Measurements from ENCODE around the gene HID1.
"Not testable (repeated sequence)": the region's sequence is repeated elsewhere in the genome, so short reads cannot be mapped to it uniquely, and the experiment has no call there.

The HID1 gene, protein sequence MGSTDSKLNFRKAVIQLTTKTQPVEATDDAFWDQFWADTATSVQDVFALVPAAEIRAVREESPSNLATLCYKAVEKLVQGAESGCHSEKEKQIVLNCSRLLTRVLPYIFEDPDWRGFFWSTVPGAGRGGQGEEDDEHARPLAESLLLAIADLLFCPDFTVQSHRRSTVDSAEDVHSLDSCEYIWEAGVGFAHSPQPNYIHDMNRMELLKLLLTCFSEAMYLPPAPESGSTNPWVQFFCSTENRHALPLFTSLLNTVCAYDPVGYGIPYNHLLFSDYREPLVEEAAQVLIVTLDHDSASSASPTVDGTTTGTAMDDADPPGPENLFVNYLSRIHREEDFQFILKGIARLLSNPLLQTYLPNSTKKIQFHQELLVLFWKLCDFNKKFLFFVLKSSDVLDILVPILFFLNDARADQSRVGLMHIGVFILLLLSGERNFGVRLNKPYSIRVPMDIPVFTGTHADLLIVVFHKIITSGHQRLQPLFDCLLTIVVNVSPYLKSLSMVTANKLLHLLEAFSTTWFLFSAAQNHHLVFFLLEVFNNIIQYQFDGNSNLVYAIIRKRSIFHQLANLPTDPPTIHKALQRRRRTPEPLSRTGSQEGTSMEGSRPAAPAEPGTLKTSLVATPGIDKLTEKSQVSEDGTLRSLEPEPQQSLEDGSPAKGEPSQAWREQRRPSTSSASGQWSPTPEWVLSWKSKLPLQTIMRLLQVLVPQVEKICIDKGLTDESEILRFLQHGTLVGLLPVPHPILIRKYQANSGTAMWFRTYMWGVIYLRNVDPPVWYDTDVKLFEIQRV

DNA sequence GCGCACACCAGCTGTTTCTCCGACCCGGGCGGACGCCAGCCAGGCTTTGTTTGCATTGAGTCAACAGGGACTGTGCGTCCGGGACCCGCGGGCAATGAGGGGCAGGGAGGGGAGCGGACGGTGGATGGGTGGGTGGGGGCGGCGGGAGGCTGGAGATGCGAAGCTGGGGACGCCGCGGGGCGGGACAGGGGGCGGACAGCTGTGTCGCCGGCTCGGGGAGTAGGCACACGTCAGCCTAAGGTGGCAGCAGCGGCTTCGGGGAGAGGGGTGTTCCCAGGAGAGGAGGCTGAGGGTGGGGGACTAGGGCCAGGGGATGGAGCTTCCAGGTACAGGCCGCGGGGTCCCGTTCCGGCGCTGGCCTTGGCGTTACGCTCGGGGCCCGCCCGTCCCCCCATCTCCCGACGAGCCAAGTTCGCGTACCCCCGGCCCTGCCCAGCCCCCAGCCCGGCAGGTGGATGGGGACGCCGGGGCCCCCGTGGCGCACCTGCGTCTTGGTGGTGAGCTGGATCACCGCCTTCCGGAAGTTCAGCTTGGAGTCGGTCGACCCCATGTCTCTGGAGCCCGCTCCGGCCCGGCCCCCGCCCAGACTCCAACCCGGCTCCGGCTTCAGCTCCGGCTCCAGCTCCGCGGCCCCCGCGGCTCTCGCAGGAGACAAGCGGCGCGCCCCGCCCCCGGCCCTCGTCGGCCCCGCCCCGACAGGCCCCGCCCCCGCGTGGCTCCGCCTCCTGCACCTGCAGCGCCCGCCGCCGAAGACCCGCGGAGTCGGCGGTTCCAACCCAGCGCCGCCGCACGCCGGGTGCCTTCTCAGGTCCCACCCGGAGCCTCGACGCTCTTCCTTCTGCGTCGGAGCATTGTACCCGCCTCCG lies at the start of gene HID1:
Gene HID1, minus strand, starts transcription at position 653 of the 866 bp plus-strand sequence. Its CDS starts 103 bp downstream, at position 550.
- no peak for DNase-seq

DNA sequence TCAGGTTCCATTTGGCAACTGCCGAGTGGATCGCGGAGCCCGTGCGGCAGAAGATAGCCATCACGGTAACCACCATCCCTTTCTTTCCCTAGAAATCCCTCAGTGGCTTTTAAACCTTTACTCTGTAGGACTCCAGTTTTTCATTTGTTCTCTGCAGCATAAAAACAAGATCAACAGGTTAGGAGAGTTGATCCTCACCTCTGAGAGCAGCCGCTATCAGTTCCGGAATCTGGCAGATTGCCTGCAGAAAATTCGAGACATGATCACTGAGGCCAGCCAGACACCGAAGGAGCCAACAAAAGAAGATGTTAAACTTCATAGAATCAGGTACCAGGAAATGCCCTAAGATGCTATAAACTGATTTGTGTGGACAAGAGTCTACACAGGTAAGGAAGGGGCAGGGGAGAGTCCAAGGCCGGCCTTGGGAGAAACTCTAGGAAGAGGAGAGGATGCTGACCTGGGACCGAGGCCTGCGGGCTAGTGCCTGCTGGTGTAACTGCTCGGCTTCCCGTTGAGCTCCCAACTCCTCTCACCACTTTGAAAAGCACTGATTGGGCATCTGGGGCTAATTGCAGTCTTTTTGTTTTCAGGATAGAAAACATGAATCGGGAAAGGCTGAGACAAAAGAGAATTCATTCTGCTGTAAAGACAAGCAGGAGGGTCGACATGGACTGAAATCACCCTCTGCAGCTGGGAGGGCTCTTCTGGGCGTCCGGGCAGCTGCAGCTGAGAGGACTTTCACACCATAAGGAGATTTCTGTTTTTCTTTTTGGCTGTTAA lies 48.0 kb upstream of the HID1 start:
- no peak for DNase-seq

DNA sequence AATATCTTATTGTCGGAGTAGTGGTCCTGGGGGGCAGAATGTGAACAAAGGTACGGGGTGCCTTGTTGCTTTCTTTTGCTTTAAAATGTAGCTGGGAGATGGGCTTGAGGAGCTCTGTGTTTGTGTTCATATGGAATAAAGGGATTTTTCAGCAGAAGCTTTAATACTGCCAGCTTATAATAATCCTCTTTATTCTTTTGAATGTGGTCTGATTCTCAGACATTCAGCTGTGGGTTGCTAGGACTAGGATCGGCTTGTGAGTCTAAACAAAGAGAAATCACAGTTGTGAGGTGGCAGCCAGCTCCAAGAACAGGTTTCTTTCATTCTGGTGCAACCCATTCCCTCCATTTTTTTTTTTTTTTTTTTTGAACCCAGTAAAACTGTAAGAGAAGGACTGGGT lies 47.2 kb upstream of the HID1 start:
- DNase-seq: no peak

DNA sequence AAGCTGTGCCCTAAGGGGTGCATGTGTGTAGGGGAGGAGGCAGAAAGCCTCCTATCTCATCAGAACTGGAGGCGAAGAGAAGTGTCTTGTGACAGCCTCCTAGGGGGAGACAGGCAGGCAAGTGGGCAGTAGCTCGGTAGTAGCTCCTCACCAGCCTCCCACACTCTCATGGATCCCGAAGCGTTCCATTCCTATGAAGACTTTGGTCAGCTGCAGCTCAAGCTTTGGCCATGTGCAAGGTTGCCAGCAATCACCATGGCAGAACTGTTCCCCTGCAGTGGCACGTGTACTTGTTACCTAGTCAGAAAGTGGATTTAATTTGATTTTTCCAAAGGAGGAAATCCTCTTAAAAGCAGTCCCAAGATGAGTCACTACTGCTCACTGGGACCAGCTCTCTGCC lies 46.6 kb upstream of the HID1 start:
- no peak for DNase-seq

DNA sequence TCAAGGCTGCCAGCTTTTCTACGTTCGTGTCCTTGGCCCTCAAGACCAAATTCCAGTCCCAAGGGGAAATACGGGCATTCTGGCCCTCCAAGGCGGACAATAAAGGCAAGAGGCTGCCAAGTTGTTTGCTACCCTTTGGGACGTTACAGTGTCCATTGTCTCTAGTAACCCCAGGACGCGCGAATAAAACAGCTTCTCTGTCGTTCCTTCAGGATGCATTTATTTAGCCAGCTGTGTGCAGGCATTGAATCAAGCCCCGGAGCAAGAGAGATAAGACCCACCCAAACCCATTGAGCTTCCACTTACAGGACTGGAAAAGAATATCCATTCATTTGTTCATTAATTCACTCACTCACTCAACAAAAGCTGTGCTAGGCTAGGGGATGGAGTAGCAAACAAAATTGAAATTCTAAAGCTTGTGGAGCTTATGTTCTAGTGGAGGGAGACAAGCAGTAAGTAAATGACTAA lies 40.6 kb upstream of the HID1 start:
- no peak for DNase-seq

DNA sequence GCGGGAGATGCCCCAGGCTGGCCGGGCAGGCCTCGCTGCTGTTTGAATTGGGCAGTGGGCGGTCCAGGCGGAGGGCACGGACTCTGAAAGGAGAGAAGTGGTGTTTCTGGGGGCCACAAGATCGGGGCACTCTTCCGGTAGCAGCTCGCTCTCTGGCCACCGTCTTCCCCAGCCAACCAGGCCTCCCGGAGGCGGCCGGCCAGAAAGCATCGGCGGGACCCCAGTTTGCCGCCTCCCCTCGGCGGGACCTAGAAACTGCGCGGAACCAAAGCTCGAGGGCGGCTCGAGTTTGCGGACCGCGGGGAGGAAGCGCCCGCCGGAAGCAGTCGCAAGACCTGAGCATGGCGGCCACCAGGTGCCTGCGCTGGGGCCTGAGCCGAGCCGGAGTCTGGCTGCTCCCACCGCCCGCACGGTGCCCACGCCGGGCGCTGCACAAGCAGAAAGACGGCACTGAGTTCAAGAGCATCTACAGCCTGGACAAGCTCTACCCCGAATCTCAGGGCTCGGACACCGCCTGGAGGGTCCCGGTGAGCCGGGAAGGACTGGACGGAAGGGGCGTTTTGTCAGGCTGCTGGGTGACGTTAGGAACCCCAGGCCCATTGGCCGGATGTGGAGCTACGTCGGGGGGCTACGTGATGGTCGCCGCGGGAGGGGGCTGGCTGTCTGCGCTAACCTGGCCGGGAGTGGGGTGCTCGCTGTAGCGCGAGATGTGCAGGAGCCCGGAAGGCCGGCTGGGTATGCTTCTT lies 40.0 kb upstream of the HID1 start, which contains the start of gene MRPL58:
Gene MRPL58, plus strand, starts transcription at position 325 of the 746 bp plus-strand sequence. Its CDS starts 17 bp downstream, at position 342.
- peak in 1 of 2 experiments; percentile 34 for DNase-seq

GRCh38 chr17:75012096-75012345 lies 39.5 kb upstream of the HID1 start:
- DNase-seq: no peak

GRCh38 chr17:75011401-75012095 lies 39.0 kb upstream of the HID1 start:
- peak; percentile 73 to 76 for DNase-seq

- DNase-seq: peak; percentile 95 to 98
Measured at GRCh38 chr17:75010683-75011400, 38.3 kb upstream of the HID1 start.

DNA sequence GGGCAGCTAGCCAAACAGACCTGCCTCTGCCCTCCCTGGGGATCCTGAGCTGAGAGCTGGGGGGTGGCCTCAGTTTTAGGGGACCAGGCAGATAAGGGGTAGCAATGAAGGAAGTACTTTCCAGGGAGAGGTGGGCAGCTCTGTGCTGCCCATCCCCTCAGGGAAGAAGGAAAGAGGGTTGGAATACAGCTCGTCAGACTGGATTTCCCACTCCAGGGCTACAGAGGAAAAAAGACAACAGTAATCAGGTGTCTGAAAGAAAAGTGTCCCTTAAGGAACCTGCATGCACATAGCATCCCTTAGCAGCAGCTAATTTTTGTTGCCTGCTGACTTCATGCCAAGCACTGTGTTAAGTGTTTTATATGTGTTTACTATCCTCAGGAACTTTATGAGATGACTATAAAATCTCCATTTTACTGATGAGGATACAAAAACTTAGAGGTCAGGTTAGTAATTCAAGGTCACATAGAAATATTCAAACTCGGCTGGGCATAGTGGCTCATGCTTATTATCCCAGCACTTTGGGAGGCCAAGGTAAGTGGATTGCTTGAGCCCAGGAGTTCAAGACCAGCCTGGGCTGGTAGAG lies 36.7 kb upstream of the HID1 start:
- no peak for DNase-seq

DNA sequence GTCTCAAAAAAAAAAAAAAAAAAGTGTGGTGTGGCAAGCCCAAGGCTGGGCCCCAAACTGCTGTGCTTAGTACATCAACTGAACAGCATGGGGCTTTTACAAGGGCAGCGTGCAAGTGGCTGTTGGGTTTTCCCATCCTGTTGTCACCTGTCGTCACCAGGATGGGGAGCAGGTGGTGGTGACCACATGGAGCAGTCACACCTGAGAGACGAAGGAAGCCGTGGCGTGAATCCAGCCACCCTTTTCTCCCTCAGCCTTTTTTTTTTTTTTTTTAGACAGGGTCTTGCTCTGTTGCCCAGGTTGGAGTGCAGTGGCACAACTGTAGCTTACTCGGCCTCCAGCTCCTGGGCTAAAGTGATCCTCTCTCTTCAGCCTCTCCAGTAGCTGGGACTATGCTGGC lies 35.8 kb upstream of the HID1 start:
- peak in 1 of 2 experiments; percentile 19 for DNase-seq

- no peak for DNase-seq
Measured at GRCh38 chr17:75006653-75007052, 34.1 kb upstream of the HID1 start.

DNA sequence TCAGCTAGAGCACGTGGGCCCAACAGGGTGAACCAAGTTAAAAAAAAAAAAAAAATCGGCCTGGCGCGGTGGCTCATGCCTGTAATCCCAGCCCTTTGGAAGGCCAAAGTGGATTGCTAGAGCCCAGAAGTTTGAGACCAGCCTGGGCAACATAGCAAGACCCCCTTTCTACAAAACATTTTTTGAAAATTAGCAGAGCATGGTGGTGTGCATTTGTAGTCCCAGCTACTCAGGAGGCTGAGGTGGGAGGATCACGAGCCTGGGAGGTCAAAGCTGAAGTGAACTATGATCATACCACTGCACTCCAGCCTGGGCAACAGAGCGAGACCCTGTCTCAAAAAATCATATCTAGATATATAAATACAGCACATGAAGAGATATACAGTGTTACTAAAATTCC lies 33.5 kb upstream of the HID1 start:
- DNase-seq: not testable (repeated sequence)

DNA sequence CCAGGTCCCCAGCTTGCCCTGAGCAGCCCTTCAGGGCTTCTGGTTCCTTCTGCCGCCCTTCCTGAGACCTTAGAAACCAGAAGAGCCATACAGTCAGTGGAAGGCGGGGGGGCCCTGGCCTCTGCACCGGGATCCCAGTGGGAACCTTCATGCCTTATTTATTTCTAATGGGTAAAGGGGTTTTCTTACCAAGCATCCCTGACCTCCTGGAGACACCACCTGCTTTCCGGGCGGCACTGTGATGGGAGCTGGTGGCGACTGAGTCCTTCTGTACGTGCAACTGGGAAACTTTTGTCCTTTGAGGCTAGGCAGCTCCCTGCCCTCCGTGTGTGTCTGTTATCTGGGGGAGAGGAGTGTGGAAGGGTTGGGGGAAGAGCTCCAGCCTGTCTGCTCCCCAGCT lies 32.7 kb upstream of the HID1 start:
- DNase-seq: no peak

DNA sequence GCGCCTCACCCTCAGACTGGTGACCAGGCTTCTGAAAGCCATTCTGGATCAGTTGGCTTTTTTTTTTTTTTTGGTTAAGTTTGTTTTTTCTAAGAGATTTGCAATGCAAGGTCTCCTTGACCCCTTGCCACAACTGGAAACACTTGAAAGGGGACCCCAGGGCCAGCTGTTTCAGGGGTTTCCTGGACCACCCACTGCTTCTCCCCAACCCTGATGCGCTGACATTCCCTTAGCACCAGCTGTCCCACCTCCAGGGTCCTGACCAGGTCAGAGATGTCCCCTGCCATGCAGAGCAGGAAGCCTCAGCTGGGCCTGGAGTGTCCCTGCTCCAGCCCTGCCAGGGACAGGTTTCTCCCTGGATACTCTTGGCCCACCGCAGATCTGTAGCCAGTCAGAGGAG lies 31.8 kb upstream of the HID1 start:
- no peak for DNase-seq

GRCh38 chr17:75003957-75004355 lies 31.4 kb upstream of the HID1 start:
- DNase-seq: no peak

- DNase-seq: no peak
Measured at GRCh38 chr17:75003070-75003956, 30.8 kb upstream of the HID1 start.
